IMR-90 (cell line): ENCODE data around the gene ITGB5. TPM values are rescaled to one million over a fixed set of nuclear protein-coding genes. Genes with fewer than 3 reads are reported as not detected.

ENCODE experiments used
- ATAC-seq: fragments of 200-7000 bp; cut with Tn5 transposase; 2 replicates; pipeline ENCODE4 v1.9.1; 2020; ENCODE audit warnings: low read depth, mild to moderate bottlenecking, moderate library complexity
- BruUV-seq: library from RNA; stranded (reverse); fragments of 400-500 nt; replicated peaks from 2 replicates; lab custom pipeline; 2021; lab: Mats Ljungman, UMichigan
- CTCF ChIA-PET: fragments of 300-600 bp; formaldehyde crosslinking; extraction: SDS; loops from one replicate; lab custom pipeline; 2021; ENCODE audit warnings: antibody characterized with exemption; lab: Yijun Ruan, JAX
- POLR2A ChIA-PET: fragments of 300-600 bp; sonication (Branson Sonifier 250); formaldehyde crosslinking; loops from one replicate; lab custom pipeline; 2022; ENCODE audit warnings: antibody characterized with exemption; ENCODE audit not compliant: unreplicated experiment; lab: Charles Lee
- DNase-seq: peaks from one replicate; pipeline ENCODE4 v3.0.0; 2013
- H2AFZ ChIP-seq: replicated peaks from 2 replicates; pipeline ENCODE3; 2013; ENCODE audit warnings: low read length, mild to moderate bottlenecking; ENCODE audit not compliant: poor library complexity
- H2AK5ac ChIP-seq: 2 replicates; pipeline ENCODE4 v1.6.1; 2013; ENCODE audit warnings: low read depth, low read length, inconsistent platforms
- H2AK9ac ChIP-seq: replicated peaks from 2 replicates; pipeline ENCODE3; 2013; ENCODE audit warnings: mild to moderate bottlenecking, low read depth, low read length, moderate library complexity; ENCODE audit not compliant: poor library complexity
- H2BK120ac ChIP-seq: 2 replicates; pipeline ENCODE4 v1.6.1; 2013; ENCODE audit warnings: low read depth, low read length, inconsistent platforms
- H2BK15ac ChIP-seq: 3 replicates; pipeline ENCODE4 v1.6.1; 2013; ENCODE audit warnings: low read depth, low read length, inconsistent platforms
- H2BK20ac ChIP-seq: 2 replicates; pipeline ENCODE4 v1.6.1; 2013; ENCODE audit warnings: low read depth, mild to moderate bottlenecking, inconsistent platforms, low read length, moderate library complexity
- H2BK5ac ChIP-seq: 2 replicates; pipeline ENCODE4 v1.6.1; 2013; ENCODE audit warnings: mild to moderate bottlenecking, low read depth, low read length, inconsistent platforms; ENCODE audit not compliant: poor library complexity, severe bottlenecking
- H3K14ac ChIP-seq: replicated peaks from 2 replicates; pipeline ENCODE4 v1.6.1; 2013; ENCODE audit warnings: low read depth, low read length, inconsistent platforms
- H3K18ac ChIP-seq: 2 replicates; pipeline ENCODE4 v1.6.1; 2013; ENCODE audit warnings: low read depth, low read length, control low read depth
- H3K23ac ChIP-seq: 2 replicates; pipeline ENCODE4 v1.6.1; 2013; ENCODE audit warnings: low read depth, low read length, inconsistent platforms
- H3K27ac ChIP-seq: 2 replicates; pipeline ENCODE4 v1.5.1; 2013; ENCODE audit warnings: mild to moderate bottlenecking, control low read depth, low read length; ENCODE audit not compliant: insufficient read depth
- H3K27me3 ChIP-seq: 2 replicates; pipeline ENCODE4 v1.6.1; 2013; ENCODE audit warnings: low read length; ENCODE audit not compliant: control insufficient read depth, insufficient read depth
- H3K36me3 ChIP-seq: 2 replicates; pipeline ENCODE4 v1.6.1; 2013; ENCODE audit warnings: low read length, mixed read lengths; ENCODE audit not compliant: control insufficient read depth, insufficient read depth
- H3K4ac ChIP-seq: 2 replicates; pipeline ENCODE4 v1.6.1; 2013; ENCODE audit warnings: low read depth, low read length, inconsistent platforms
- H3K4me1 ChIP-seq: 2 replicates; pipeline ENCODE4 v1.6.1; 2013; ENCODE audit warnings: low read length, mixed read lengths; ENCODE audit not compliant: control insufficient read depth, insufficient read depth
- H3K4me2 ChIP-seq: 2 replicates; pipeline ENCODE4 v1.6.1; 2013; ENCODE audit warnings: low read depth, mild to moderate bottlenecking, control low read depth, low read length, moderate library complexity
- H3K4me3 ChIP-seq: 2 replicates; pipeline ENCODE4 v1.5.1; 2013; ENCODE audit warnings: low read depth, mild to moderate bottlenecking, control low read depth, low read length, moderate library complexity; ENCODE audit not compliant: insufficient read depth
- H3K56ac ChIP-seq: 2 replicates; pipeline ENCODE4 v1.6.1; 2013; ENCODE audit warnings: low read length, inconsistent platforms; ENCODE audit not compliant: insufficient read depth; ENCODE audit errors: extremely low read depth
- H3K79me1 ChIP-seq, 2 experiments: 2 replicates each; pipeline ENCODE4 v1.6.1; 2013; ENCODE audit warnings: low read length in 2 of 2, inconsistent platforms in 1 of 2, low read depth in 1 of 2
- H3K9ac ChIP-seq: 2 replicates; pipeline ENCODE4 v1.6.1; 2013; ENCODE audit warnings: low read depth, low read length, control low read depth
- H3K9me1 ChIP-seq: 2 replicates; pipeline ENCODE4 v1.6.1; 2013; ENCODE audit warnings: low read length, inconsistent platforms; ENCODE audit not compliant: insufficient read depth
- H3K9me3 ChIP-seq: 2 replicates; pipeline ENCODE4 v1.6.1; 2013; ENCODE audit warnings: low read length; ENCODE audit not compliant: control insufficient read depth, insufficient read depth
- H4K20me1 ChIP-seq: 2 replicates; pipeline ENCODE4 v1.6.1; 2013; ENCODE audit warnings: low read length, inconsistent platforms; ENCODE audit not compliant: insufficient read depth
- H4K5ac ChIP-seq: 2 replicates; pipeline ENCODE4 v1.6.1; 2013; ENCODE audit warnings: mild to moderate bottlenecking, low read depth, low read length, control low read depth
- H4K8ac ChIP-seq, 2 experiments: 2 replicates each; pipeline ENCODE4 v1.6.1; 2013; ENCODE audit warnings: low read depth in 2 of 2, low read length in 2 of 2, control low read depth in 1 of 2, inconsistent platforms in 1 of 2
- H4K91ac ChIP-seq: 2 replicates; pipeline ENCODE4 v1.6.1; 2013; ENCODE audit warnings: low read depth, low read length, inconsistent platforms; ENCODE audit not compliant: insufficient read depth
- MXI1 ChIP-seq: IDR thresholded peaks from 2 replicates; pipeline ENCODE4 v1.6.1; 2012; ENCODE audit warnings: low read depth, mild to moderate bottlenecking, low read length, moderate library complexity, borderline replicate concordance
- NFE2L2 ChIP-seq: fragments of 150-350 bp; IDR thresholded peaks from 2 replicates; pipeline ENCODE4 v1.6.1; 2016; ENCODE audit warnings: low read depth, mild to moderate bottlenecking, low read length
- POLR2A ChIP-seq: IDR thresholded peaks from 2 replicates; pipeline ENCODE4 v1.6.1; 2012; ENCODE audit warnings: mild to moderate bottlenecking, low read depth, low read length
- SMC3 ChIP-seq: fragments of 150-350 bp; IDR thresholded peaks from 2 replicates; pipeline ENCODE4 v1.6.1; 2016; ENCODE audit warnings: low read depth, mild to moderate bottlenecking, antibody characterized with exemption, low read length, moderate library complexity
- WGBS, 2 experiments: methylation state at CpG; one replicate each; pipeline versions ENCODE4 v1.1.5 to v1.1.7; 2013; ENCODE audit warnings: missing lambda C conversion rate in 2 of 2; ENCODE audit not compliant: insufficient read length in 1 of 2; ENCODE audit errors: extremely low coverage in 2 of 2; 5-methylcytosine and 5-hydroxymethylcytosine counted together
- dilution Hi-C: fragments of 300-500 bp; cut with HindIII; formaldehyde crosslinking; loops from one replicate; pipeline ENCODE4 v1.14.3; 2018; ENCODE audit warnings: low sequenced_read_pairs; ENCODE audit not compliant: unreplicated experiment
- in situ Hi-C: fragments of 300-500 bp; cut with MboI; formaldehyde crosslinking; loops from 3 replicates; pipeline ENCODE4 v1.14.3; 2019; ENCODE audit warnings: low sequenced_read_pairs, inconsistent platforms, mixed read lengths
- intact Hi-C: fragments of 100-400 bp; cut with micrococcal nuclease; formaldehyde crosslinking; loops from 2 replicates; pipeline ENCODE4 v1.10.0; 2022
- polyA plus RNA-seq, 3 experiments: library from polyadenylated mRNA; depleted of rRNA; stranded (reverse); fragments of >200 nt; gene quantifications; 2 replicates each; pipeline ENCODE4 v1.2.3, GENCODE V29; 2012; ENCODE audit warnings: low replicate concordance in 1 of 3
- total RNA-seq: library from RNA; depleted of rRNA; stranded (reverse); fragments of >200 nt; gene quantifications from 2 replicates; pipeline ENCODE4 v1.2.3, GENCODE V29; 2012
- TF ChIP-seq, protein P1 (sequence below): fragments of 150-350 bp; IDR thresholded peaks from 2 replicates; pipeline ENCODE4 v1.6.1; 2016; ENCODE audit warnings: low read depth, mild to moderate bottlenecking, low read length, moderate library complexity, borderline replicate concordance

ITGB5 gene
- total and polyA plus RNA-seq, 2 of the 4 experiments (the other 2 are of a cell fraction), result 85.0 to 101 TPM

- Histone ChIP-seq H3K9me1 (peaks cover 24% of the 10 kb centered on the region), H4K91ac (peak overlapping the region; percentile 21; the same call in 1 of the 2 replicates), H2AK9ac (no peak overlapping the region), H2BK120ac (peak overlapping the region; percentile 42), H2BK20ac (peak overlapping the region; percentile 43; the same call in 1 of the 2 replicates), H2AFZ (no peak overlapping the region), H2BK5ac (no peak overlapping the region), H3K9me3 (no peaks in the 10 kb centered on the region), H3K4ac (peak overlapping the region; percentile 47), H2BK15ac (peak overlapping the region; percentile 31; the same call in 1 of the 3 replicates), H3K27ac (no peak overlapping the region), H3K4me3 (no peak overlapping the region), H3K79me1 (peaks cover 35 to 67% of the 10 kb centered on the region in 2 experiments), H2AK5ac (peak overlapping the region; percentile 84; the same call in 1 of the 2 replicates), H3K56ac (no peak overlapping the region), H3K18ac (peak overlapping the region; percentile 47; the same call in 1 of the 2 replicates), H3K4me1 (peaks cover 17% of the 10 kb centered on the region), H3K23ac (peak overlapping the region; percentile 89), H4K8ac (peak overlapping the region in 1 of 2 experiments; percentile 52; a peak in 1 of 4 replicates), H3K4me2 (no peak overlapping the region), H3K14ac (peak overlapping the region; percentile 88), H4K5ac (peak overlapping the region; percentile 86), H3K36me3 (peaks cover 3% of the 10 kb centered on the region; the same call in 1 of the 2 replicates), H3K27me3 (no peaks in the 10 kb centered on the region), H3K9ac (no peak overlapping the region), H4K20me1 (peaks cover 7% of the 10 kb centered on the region; the same call in 1 of the 2 replicates)
- in situ Hi-C loops, result no loop called here
- TF ChIP-seq SMC3 (no peak), NFE2L2 (no peak), POLR2A (no peak), MXI1 (no peak)
- TF ChIP-seq, protein P1, sequence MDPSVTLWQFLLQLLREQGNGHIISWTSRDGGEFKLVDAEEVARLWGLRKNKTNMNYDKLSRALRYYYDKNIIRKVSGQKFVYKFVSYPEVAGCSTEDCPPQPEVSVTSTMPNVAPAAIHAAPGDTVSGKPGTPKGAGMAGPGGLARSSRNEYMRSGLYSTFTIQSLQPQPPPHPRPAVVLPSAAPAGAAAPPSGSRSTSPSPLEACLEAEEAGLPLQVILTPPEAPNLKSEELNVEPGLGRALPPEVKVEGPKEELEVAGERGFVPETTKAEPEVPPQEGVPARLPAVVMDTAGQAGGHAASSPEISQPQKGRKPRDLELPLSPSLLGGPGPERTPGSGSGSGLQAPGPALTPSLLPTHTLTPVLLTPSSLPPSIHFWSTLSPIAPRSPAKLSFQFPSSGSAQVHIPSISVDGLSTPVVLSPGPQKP, result no peak
- ChIA-PET POLR2A (no interaction called here), CTCF (no interaction called here)
- no peak for ATAC-seq
- dilution Hi-C loops, result no loop called here
- no TSS peak for BruUV-seq
- intact Hi-C loops, result no loop called here
- WGBS, 2 experiments, result no CpG with 5 or more reads among the region's 3 CpGs
- no peak for DNase-seq
These were observed 33.7 kb downstream of the ITGB5 start for GRCh38 chr3:124853446-124853845.
